Vagina (tissue), 2 donors: Measurements from ENCODE around the gene IQGAP2.

Experiments
- CTCF ChIP-seq, 3 experiments: fragments of 450-650 bp in 2 of 3; fragments of 200-600 bp in 1 of 3; sonication (generic) in 1 of 3; IDR thresholded peaks; one replicate each; pipeline ENCODE4 v1.5.1; 2017 to 2019; ENCODE audit warnings: antibody characterized with exemption in 3 of 3, mild to moderate bottlenecking in 2 of 3, moderate library complexity in 2 of 3
- POLR2A ChIP-seq, 2 donors: fragments of 450-650 bp; IDR thresholded peaks; one replicate each; pipeline ENCODE4 v1.6.1; 2017; ENCODE audit warnings: antibody characterized with exemption in 2 of 2, mild to moderate bottlenecking in 2 of 2, moderate library complexity in 2 of 2

GRCh38 chr5:76400466-76400865 lies 2.6 kb upstream of the IQGAP2 start:
- TF ChIP-seq CTCF (IDR thresholded peaks at IDR 0.05), result no peak
- TF ChIP-seq POLR2A (IDR thresholded peaks at IDR 0.05), result no peak
